GM10266 (cell line): ENCODE measurements around the gene SCN2B.

ENCODE experiments used
- DNase-seq: peaks from one replicate; pipeline ENCODE4 v3.0.0; 2012; ENCODE audit errors: extremely low spot score
- TF ChIP-seq, protein P1 (sequence below): IDR thresholded peaks from 2 replicates; pipeline ENCODE4 v1.5.1; 2012; ENCODE audit warnings: mild to moderate bottlenecking, low read depth; ENCODE audit not compliant: control insufficient read depth, insufficient read depth; ENCODE audit errors: missing control alignments

SCN2B gene

DNA sequence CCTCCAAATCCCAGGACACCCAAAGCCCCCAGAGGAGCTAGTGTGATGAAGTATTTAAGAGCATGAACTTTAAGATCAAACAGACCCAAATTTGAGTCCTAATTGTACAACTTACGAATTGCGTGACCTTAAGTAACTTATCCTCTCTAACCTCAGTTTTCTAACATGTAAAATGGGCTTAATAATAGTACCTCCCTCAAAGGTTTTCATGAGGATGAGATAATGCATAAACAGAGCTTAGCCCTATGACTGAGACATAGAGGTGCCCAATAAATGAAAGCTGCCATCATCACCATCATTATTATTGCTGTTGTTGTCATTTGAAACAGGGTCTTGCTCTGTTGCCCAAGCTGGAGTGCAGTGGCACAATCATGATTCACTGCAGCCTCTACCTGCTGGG lies 9.2 kb downstream of the SCN2B start:
- no peak for DNase-seq
- TF ChIP-seq, protein P1, sequence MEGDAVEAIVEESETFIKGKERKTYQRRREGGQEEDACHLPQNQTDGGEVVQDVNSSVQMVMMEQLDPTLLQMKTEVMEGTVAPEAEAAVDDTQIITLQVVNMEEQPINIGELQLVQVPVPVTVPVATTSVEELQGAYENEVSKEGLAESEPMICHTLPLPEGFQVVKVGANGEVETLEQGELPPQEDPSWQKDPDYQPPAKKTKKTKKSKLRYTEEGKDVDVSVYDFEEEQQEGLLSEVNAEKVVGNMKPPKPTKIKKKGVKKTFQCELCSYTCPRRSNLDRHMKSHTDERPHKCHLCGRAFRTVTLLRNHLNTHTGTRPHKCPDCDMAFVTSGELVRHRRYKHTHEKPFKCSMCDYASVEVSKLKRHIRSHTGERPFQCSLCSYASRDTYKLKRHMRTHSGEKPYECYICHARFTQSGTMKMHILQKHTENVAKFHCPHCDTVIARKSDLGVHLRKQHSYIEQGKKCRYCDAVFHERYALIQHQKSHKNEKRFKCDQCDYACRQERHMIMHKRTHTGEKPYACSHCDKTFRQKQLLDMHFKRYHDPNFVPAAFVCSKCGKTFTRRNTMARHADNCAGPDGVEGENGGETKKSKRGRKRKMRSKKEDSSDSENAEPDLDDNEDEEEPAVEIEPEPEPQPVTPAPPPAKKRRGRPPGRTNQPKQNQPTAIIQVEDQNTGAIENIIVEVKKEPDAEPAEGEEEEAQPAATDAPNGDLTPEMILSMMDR = no peak

DNA sequence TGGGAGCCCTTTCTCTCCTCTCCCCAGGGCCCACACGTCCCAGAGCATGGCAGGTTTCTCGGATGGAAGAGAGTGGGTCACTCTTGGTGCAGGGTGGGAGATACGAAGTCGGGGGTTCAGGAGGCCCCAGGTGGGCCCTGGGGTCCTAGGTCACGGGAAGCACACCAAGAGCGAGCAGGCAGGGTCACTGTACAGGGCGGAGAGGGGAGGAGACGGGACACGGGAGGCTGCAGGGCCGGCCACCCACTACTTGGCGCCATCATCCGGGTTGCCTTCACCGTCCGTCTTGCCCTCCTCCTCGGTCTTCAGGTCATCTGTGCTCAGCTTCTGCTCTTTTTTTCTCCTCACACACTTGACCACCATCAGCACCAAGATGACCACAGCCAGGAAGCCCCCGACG lies 9.8 kb downstream of the SCN2B start:
- TF ChIP-seq, protein P1 = no peak
- DNase-seq = no peak

DNA sequence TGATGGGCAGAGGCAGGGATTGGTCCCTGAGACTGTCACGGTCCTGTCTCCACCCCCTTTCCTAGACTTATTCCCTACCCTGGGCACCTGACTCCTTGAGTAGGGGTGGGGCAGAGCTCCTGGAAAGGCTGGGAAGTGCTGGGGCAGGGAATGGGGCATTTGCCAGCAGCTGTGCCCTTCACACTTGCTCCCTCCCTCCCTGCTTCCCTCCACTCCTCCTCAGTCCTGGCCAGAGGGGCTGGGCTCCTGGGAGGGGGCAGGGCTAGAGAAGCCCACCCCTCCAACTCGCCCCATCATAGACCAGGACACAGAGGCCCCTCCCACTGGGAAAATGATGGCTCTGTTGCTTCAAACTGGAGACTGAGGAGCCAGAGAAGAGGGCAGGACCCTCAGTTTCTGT lies 11.6 kb downstream of the SCN2B start:
- TF ChIP-seq, protein P1 = no peak
- no peak for DNase-seq

DNA sequence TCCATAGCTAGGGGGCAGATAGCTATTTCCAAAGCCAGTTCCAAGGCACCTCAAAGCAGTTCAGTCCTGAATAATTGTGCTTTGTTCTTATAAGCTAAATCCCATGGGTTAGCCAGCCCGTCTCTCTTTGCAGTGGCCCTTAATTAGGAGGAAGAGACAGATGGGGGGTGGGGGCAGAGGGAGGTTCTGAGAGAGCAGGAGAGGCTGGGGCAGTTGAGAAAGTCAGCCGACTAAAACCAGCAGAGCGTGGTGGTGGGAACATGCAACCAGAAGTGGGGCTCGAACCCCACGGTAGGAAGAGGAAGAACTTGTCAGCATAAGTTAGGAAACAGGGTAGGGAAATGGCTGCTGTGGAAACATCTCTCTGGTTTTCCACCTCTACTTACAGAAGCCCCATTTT lies 12.9 kb downstream of the SCN2B start:
- TF ChIP-seq, protein P1 = no peak
- DNase-seq = no peak

DNA sequence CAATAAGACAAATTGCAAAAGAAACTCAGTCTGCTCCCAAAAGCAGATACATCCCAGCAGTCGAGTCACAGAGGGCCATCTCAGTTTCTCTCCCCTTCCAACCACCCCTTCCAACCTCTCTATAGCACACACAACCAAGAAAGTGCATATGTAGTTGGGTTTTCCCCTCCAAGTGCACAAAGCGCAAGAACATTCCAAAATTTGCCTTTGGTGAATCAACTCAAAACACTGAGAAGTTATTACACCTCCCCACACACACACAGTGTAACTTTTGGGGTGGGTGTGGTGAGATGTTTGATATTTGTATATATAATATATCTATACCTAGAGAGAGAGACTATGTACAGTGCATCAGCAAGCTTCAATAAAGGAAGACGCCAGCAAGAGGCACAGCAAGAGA lies 13.6 kb downstream of the SCN2B start:
- no peak for DNase-seq
- TF ChIP-seq, protein P1 = no peak

DNA sequence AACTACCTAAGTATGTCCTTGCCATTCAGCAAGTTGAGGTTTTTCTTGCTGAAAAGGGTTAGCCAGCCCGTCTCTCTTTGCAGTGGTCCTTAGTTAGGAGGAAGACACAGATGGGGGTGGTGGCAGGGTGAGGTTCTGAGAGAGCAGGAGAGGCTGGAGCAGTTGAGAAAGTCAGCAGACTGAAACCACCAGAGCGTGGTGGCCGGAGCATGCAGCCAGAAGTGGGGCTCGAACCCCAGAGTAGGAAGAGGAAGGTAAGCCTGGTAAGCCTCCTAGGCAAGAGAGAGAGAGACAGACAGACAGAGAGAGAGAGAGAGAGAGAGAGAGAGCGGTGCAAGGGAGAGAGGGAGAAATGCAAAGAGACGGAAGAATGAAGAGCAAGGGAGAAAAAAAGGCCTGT lies 14.7 kb downstream of the SCN2B start:
- TF ChIP-seq, protein P1 = no peak
- DNase-seq = no peak

DNA sequence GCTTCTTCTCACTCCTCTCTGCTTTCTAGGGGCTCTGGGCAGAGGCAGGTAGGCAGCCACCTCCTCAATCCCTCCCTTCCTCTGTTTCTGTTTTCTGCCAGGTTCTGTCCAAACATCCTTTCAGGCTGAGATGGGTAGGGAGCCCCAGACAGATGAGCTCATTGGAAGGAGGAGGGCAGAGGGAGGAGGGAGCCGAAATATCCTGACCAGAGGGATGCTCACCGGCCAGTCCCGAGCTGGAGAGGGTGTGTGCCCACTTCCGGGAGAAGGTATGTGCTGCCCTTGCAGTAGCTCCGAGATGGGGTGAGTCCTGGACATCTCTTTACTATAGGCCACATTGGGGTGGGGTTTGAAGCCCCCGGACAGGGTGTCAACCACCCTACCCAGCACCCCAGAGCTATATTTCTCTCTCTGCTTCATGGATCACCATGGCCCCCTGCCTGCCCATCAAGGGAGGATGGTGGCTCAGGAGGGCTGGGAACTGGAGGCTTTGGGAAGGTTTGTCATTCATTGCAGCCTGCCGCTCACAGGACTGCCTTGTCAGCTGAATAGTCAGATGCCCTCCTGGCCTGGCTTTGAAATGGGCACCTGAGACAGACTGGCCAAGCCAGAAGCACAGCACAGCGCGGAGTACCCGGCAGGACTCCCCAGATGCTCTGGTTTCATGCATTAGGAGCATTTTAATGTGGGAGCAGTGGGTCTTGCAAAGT lies 19.1 kb downstream of the SCN2B start:
- TF ChIP-seq, protein P1 = no peak
- DNase-seq = no peak
